H1 (cell line): Measurements from ENCODE around the gene MAJIN. TPM values are rescaled to one million over a fixed set of nuclear protein-coding genes. Genes with fewer than 3 reads are reported as not detected.

Experiments
- EGR1 ChIP-seq: IDR thresholded peaks from 2 replicates; pipeline ENCODE4 v1.6.1; 2011; ENCODE audit warnings: low read depth, low read length, borderline replicate concordance
- PHF8 ChIP-seq: fragments of 200-600 bp; sonication (generic); conservative IDR thresholded peaks from 2 replicates; pipeline ENCODE4 v1.7.1; 2012; ENCODE audit warnings: low read depth, mild to moderate bottlenecking, inconsistent platforms, low read length, moderate library complexity
- TAF1 ChIP-seq: IDR thresholded peaks from 2 replicates; pipeline ENCODE4 v1.6.1; 2011; ENCODE audit warnings: mild to moderate bottlenecking, low read depth, low read length
- TAF7 ChIP-seq: optimal IDR thresholded peaks from 2 replicates; pipeline ENCODE3; 2011; ENCODE audit warnings: low read depth, mild to moderate bottlenecking, inconsistent platforms, low read length, moderate library complexity, borderline replicate concordance
- TCF12 ChIP-seq: IDR thresholded peaks from 2 replicates; pipeline ENCODE4 v1.6.1; 2011; ENCODE audit warnings: low read depth, mild to moderate bottlenecking, low read length
- polyA plus RNA-seq, 7 experiments: library from polyadenylated mRNA; depleted of rRNA in 3 of 7; stranded (reverse) in 5 of 7; unstranded in 2 of 7; fragments of >200 nt in 5 of 7; fragments of 200-250 nt in 2 of 7; gene quantifications; 1 replicate in 5 of 7; 2 replicates in 1 of 7; 4 replicates in 1 of 7; pipeline versions ENCODE4 v1.2.1 to v1.2.3, GENCODE V29; 2011 to 2013; ENCODE audit warnings: missing spikeins in 2 of 7, mixed read lengths in 2 of 7
- total RNA-seq: library from RNA; stranded (reverse); fragmentation: NEBNext Ultra II Directional; extraction: Animal tissue kit (Norgen Biotek cat#: 25700); gene quantifications from 2 replicates; pipeline ENCODE4 v1.2.1, GENCODE V29; 2021
- TF ChIP-seq, protein P1 (sequence below): fragments of 300-600 bp; sonication (generic); IDR thresholded peaks from 2 replicates; pipeline ENCODE4 v1.7.1; 2012; ENCODE audit warnings: low read length, moderate library complexity, mild to moderate bottlenecking, inconsistent platforms; ENCODE audit not compliant: insufficient replicate concordance

Gene MAJIN
- total and polyA plus RNA-seq, 2 of the 8 experiments (the other 6 are each of a cell fraction or from before 2014, with no cell fraction given), result not detected

DNA sequence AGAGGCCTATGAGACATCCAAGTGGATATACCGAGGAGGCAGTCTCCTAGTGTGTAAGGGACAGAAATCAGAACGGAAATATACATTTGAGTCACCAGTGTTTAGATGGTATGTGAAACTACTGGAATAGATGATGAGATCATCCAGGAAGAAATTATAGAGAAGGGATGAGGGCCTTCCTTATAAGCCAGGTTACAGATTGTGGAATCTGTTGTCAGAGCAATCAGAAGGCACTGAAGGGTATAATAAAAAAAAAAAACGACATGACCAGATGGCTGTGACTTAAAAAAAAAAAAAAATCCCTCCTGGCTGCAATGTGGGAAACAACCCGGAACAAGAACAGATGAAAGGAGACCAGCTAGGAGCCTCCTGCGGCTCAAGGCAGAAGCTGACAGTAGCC, 2.7 kb downstream of the MAJIN start (continued):
- TF ChIP-seq, protein P1, sequence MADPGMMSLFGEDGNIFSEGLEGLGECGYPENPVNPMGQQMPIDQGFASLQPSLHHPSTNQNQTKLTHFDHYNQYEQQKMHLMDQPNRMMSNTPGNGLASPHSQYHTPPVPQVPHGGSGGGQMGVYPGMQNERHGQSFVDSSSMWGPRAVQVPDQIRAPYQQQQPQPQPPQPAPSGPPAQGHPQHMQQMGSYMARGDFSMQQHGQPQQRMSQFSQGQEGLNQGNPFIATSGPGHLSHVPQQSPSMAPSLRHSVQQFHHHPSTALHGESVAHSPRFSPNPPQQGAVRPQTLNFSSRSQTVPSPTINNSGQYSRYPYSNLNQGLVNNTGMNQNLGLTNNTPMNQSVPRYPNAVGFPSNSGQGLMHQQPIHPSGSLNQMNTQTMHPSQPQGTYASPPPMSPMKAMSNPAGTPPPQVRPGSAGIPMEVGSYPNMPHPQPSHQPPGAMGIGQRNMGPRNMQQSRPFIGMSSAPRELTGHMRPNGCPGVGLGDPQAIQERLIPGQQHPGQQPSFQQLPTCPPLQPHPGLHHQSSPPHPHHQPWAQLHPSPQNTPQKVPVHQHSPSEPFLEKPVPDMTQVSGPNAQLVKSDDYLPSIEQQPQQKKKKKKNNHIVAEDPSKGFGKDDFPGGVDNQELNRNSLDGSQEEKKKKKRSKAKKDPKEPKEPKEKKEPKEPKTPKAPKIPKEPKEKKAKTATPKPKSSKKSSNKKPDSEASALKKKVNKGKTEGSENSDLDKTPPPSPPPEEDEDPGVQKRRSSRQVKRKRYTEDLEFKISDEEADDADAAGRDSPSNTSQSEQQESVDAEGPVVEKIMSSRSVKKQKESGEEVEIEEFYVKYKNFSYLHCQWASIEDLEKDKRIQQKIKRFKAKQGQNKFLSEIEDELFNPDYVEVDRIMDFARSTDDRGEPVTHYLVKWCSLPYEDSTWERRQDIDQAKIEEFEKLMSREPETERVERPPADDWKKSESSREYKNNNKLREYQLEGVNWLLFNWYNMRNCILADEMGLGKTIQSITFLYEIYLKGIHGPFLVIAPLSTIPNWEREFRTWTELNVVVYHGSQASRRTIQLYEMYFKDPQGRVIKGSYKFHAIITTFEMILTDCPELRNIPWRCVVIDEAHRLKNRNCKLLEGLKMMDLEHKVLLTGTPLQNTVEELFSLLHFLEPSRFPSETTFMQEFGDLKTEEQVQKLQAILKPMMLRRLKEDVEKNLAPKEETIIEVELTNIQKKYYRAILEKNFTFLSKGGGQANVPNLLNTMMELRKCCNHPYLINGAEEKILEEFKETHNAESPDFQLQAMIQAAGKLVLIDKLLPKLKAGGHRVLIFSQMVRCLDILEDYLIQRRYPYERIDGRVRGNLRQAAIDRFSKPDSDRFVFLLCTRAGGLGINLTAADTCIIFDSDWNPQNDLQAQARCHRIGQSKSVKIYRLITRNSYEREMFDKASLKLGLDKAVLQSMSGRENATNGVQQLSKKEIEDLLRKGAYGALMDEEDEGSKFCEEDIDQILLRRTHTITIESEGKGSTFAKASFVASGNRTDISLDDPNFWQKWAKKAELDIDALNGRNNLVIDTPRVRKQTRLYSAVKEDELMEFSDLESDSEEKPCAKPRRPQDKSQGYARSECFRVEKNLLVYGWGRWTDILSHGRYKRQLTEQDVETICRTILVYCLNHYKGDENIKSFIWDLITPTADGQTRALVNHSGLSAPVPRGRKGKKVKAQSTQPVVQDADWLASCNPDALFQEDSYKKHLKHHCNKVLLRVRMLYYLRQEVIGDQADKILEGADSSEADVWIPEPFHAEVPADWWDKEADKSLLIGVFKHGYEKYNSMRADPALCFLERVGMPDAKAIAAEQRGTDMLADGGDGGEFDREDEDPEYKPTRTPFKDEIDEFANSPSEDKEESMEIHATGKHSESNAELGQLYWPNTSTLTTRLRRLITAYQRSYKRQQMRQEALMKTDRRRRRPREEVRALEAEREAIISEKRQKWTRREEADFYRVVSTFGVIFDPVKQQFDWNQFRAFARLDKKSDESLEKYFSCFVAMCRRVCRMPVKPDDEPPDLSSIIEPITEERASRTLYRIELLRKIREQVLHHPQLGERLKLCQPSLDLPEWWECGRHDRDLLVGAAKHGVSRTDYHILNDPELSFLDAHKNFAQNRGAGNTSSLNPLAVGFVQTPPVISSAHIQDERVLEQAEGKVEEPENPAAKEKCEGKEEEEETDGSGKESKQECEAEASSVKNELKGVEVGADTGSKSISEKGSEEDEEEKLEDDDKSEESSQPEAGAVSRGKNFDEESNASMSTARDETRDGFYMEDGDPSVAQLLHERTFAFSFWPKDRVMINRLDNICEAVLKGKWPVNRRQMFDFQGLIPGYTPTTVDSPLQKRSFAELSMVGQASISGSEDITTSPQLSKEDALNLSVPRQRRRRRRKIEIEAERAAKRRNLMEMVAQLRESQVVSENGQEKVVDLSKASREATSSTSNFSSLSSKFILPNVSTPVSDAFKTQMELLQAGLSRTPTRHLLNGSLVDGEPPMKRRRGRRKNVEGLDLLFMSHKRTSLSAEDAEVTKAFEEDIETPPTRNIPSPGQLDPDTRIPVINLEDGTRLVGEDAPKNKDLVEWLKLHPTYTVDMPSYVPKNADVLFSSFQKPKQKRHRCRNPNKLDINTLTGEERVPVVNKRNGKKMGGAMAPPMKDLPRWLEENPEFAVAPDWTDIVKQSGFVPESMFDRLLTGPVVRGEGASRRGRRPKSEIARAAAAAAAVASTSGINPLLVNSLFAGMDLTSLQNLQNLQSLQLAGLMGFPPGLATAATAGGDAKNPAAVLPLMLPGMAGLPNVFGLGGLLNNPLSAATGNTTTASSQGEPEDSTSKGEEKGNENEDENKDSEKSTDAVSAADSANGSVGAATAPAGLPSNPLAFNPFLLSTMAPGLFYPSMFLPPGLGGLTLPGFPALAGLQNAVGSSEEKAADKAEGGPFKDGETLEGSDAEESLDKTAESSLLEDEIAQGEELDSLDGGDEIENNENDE, result no peak
- TF ChIP-seq TCF12, result no peak
- TF ChIP-seq PHF8, result no peak
- TF ChIP-seq TAF1, result no peak
- TF ChIP-seq TAF7, result no peak
- no peak for TF ChIP-seq EGR1
